Heart left ventricle (tissue), 16 donors: ENCODE data around the gene DNM3. TPM values are rescaled to one million over a fixed set of nuclear protein-coding genes. Genes with fewer than 3 reads are reported as not detected.

Source experiments
- ATAC-seq, 4 donors: fragments of 200-7000 bp; cut with Tn5 transposase; one replicate each; pipeline ENCODE4 v1.9.1; 2020 to 2022; ENCODE audit warnings: moderate library complexity in 4 of 4, mild to moderate bottlenecking in 3 of 4, moderate number of reproducible peaks in 1 of 4
- DNase-seq, 5 donors: peaks; one replicate each; pipeline ENCODE4 v3.0.0-alpha.2; 2020
- H3K27ac ChIP-seq, 12 donors: fragments of 200-600 bp; sonication (generic) in 4 of 12; one replicate each; pipeline versions ENCODE4 v1.5.0 to v1.8.0; 2016 to 2022; ENCODE audit warnings: mild to moderate bottlenecking in 2 of 12
- H3K27me3 ChIP-seq, 9 donors: fragments of 200-600 bp; sonication (generic) in 2 of 9; one replicate each; pipeline versions ENCODE4 v1.5.1 to v1.8.0; 2016 to 2022; ENCODE audit warnings: mild to moderate bottlenecking in 3 of 9
- H3K36me3 ChIP-seq, 9 donors: fragments of 200-600 bp; sonication (generic) in 2 of 9; one replicate each; pipeline versions ENCODE4 v1.5.0 to v1.8.0; 2018 to 2022; ENCODE audit warnings: mild to moderate bottlenecking in 2 of 9
- H3K4me1 ChIP-seq, 12 donors: fragments of 200-600 bp; sonication (generic) in 4 of 12; one replicate each; pipeline versions ENCODE4 v1.5.0 to v1.8.0; 2016 to 2022; ENCODE audit warnings: mild to moderate bottlenecking in 3 of 12
- H3K4me3 ChIP-seq, 12 donors: fragments of 200-600 bp; sonication (generic) in 4 of 12; one replicate each; pipeline versions ENCODE4 v1.5.0 to v1.8.0; 2017 to 2022; ENCODE audit warnings: mild to moderate bottlenecking in 9 of 12, moderate library complexity in 4 of 12
- H3K9me3 ChIP-seq, 12 donors: fragments of 200-600 bp; sonication (generic) in 4 of 12; one replicate each; pipeline versions ENCODE4 v1.5.0 to v1.8.0; 2016 to 2022; ENCODE audit warnings: mild to moderate bottlenecking in 1 of 12
- CTCF ChIP-seq, 12 donors: fragments of 200-600 bp; sonication (generic) in 4 of 12; IDR thresholded peaks; one replicate each; pipeline versions ENCODE4 v1.5.0 to v1.8.0; 2018 to 2022; ENCODE audit warnings: antibody characterized with exemption in 12 of 12, mild to moderate bottlenecking in 5 of 12
- POLR2A ChIP-seq, 2 donors: fragments of 450-650 bp; IDR thresholded peaks; one replicate each; pipeline ENCODE4 v1.6.1; 2017; ENCODE audit warnings: antibody characterized with exemption in 2 of 2, mild to moderate bottlenecking in 2 of 2, moderate library complexity in 2 of 2
- WGBS, 4 donors: extraction: QIAGEN DNeasy Blood & Tissue Kit in 2 of 4; methylation state at CpG; one replicate each; pipeline versions ENCODE4 v1.1.5 to v1.1.7; 2013 to 2018; 5-methylcytosine and 5-hydroxymethylcytosine counted together
- intact Hi-C, 10 donors: fragments of 100-400 bp; cut with DNase I; formaldehyde crosslinking; loops; one replicate each; pipeline versions ENCODE4 v1.11.1 to v1.14.2; 2022
- polyA plus RNA-seq, 2 donors: library from polyadenylated mRNA; stranded (reverse); fragments of 200-250 nt; gene quantifications; one replicate each; pipeline ENCODE4 v1.2.3, GENCODE V29; 2013
- total RNA-seq, 9 donors: library from RNA; depleted of rRNA in 2 of 9; stranded (reverse); fragments of >200 nt in 2 of 9; fragmentation: NEBNext Ultra II Directional in 3 of 9; extraction: Animal tissue kit (Norgen Biotek cat#: 25700) in 3 of 9; gene quantifications; one replicate each; pipeline versions ENCODE4 v1.1.0 to v1.2.4, GENCODE V29; 2016 to 2023
- donor health status: ischemic (EF 13 %, LVEDD 7.1; RV severe dilation, severe dysfunction).
- donor health status: healthy with polysubstance abuse.
- donor health status: DM: no; HTN: yes; CAD: no.
- donor health status: DM: no; HTN: no; CAD: no.
- donor health status: ischemic (EF 25% LVEDD 6.9; RV normal size, moderate dysfunction).
- donor health status: ischemic (EF 25% LVEDD 5.7; RV mildly dilated, moderate dysfunction).
- donor health status: healthy.
- donor health status: DM: yes; HTN: yes; CAD: no.
- donor health status: ischemic (EF 35%, LVEDD 5.7; RV mildly dilated, moderate dysfunction).
- donor health status: nonischemic (EF 11% LVEDD 7.7; RV severe dilation, severe dysfunction).
- donor health status: DM: yes; HTN: yes; CAD: no.
- donor health status: PGD.
- donor health status: ischemic (EF 29% LVEDD 5.4; RV normal size, mild dysfunction).
- donor health status: nonischemic (EF 23%, LVEDD 6.1; RV moderate dilation, normal function).

Gene DNM3
- total and polyA plus RNA-seq, 11 donors = 0.44 to 3.9 (median 1.9) TPM

- intact Hi-C loops = no loop called here
- H3K27me3 ChIP-seq = no peaks in the 10 kb centered on the region
- no peak overlapping the region for H3K27ac ChIP-seq
- H3K4me1 ChIP-seq = peaks cover 0 to 15% (median 0%) of the 10 kb centered on the region in 12 donors
- no peaks in the 10 kb centered on the region for H3K36me3 ChIP-seq
- WGBS, 4 donors = 92 to 98% (median 97%) methylated on average over 4 of the region's 4 CpGs
- no peak overlapping the region for H3K4me3 ChIP-seq
- ATAC-seq (no peak), DNase-seq (no peak)
- H3K9me3 ChIP-seq = no peaks in the 10 kb centered on the region
- TF ChIP-seq POLR2A (IDR thresholded peaks at IDR 0.05) (no peak), CTCF (IDR thresholded peaks at IDR 0.05) (no peak)
These were observed 279.9 kb downstream of the DNM3 start for GRCh38 chr1:172121081-172121717.

DNA sequence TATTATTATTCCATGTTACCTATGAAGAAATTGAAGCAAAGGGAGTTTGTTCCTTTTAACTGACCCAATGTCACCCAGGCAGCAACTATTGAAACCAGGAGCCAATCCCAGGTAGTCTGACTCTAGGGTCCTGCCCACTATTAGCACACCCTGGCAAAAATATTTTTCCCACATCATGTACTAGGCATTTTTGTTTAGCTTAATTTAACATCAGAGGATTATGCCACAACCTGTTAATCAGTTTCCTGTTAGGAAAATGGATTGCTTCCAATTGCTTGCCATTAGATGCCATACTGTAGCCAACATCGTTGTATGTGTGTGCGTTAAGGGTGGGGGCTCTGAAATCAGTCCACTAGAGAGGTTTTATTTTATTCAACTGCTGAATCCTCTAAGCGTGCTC is 281.1 kb downstream of the DNM3 start:
- 69 to 82% (median 77%) methylated on average over 3 of the region's 3 CpGs for WGBS, 4 donors
- intact Hi-C loops = no loop called here
- no peak for DNase-seq
- no peaks in the 10 kb centered on the region for H3K27me3 ChIP-seq
- H3K36me3 ChIP-seq = no peaks in the 10 kb centered on the region
- no peak overlapping the region for H3K4me3 ChIP-seq
- no peaks in the 10 kb centered on the region for H3K9me3 ChIP-seq
- H3K4me1 ChIP-seq = peaks cover 0 to 15% (median 0%) of the 10 kb centered on the region in 12 donors
- H3K27ac ChIP-seq = no peak overlapping the region
- TF ChIP-seq CTCF (IDR thresholded peaks at IDR 0.05) (no peak), POLR2A (IDR thresholded peaks at IDR 0.05) (no peak)
- no peak for ATAC-seq

DNA sequence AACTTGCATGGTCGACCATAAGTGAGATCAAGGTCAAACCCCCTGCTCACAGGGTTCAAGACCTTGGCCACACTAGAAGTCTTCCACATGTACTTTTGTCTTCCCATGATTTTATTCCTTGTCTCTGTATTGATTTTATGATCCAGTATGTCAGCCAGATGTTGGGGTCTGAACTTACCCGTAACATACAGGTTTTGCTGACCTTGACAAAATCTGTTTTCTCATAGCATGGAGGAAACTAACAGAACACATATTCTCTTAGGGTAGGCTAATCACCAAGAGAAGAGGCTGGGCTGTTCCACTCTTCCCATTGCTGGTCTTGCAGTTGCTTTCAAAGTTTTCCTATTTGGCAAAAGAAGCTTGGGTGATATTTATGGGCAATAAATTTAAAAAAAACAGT is 284.0 kb downstream of the DNM3 start:
- H3K27me3 ChIP-seq = no peaks in the 10 kb centered on the region
- DNase-seq (no peak), ATAC-seq (no peak)
- no peak overlapping the region for H3K27ac ChIP-seq
- H3K4me3 ChIP-seq = no peak overlapping the region
- TF ChIP-seq POLR2A (IDR thresholded peaks at IDR 0.05) (no peak), CTCF (IDR thresholded peaks at IDR 0.05) (no peak)
- no peaks in the 10 kb centered on the region for H3K36me3 ChIP-seq
- intact Hi-C loops = no loop called here
- peaks cover 0 to 15% (median 0%) of the 10 kb centered on the region in 12 donors for H3K4me1 ChIP-seq
- WGBS, 4 donors = 77 to 89% (median 86%) methylated on average over 2 of the region's 2 CpGs
- no peaks in the 10 kb centered on the region for H3K9me3 ChIP-seq

DNA sequence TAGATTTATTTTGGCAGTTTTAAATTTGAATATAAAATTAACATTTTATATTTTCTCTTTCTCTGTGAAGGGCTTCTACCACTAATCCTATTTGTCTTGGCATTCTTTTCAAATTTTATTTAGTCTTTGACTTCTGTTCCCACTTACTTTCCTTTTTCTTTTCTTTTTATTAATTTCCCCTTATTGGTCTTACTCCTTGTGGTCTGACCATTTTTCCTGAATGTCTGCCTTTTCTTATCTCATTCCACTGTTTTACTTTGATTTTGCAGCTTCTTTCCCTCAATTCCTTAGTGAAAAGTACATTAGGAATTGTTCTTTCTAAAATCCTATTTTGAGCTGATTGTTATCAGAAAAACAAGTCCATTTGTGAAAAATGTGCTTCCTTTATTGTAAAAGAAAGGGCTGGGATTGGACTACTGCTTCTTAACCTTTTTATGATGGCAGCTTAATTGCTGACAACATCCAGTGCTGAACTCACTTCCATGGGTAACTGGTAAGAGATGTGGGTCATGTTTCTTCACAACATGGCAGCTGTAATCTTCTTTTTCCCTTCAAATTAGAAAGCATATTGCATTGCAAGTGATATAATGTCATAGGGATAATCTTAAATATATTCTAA is 284.6 kb downstream of the DNM3 start:
- Histone ChIP-seq H3K9me3 (no peaks in the 10 kb centered on the region), H3K27ac (no peak overlapping the region), H3K27me3 (no peaks in the 10 kb centered on the region), H3K4me3 (no peak overlapping the region), H3K4me1 (peaks cover 0 to 15% (median 0%) of the 10 kb centered on the region in 12 donors), H3K36me3 (no peaks in the 10 kb centered on the region)
- DNase-seq = no peak
- intact Hi-C loops = no loop called here
- TF ChIP-seq CTCF (IDR thresholded peaks at IDR 0.05) (no peak), POLR2A (IDR thresholded peaks at IDR 0.05) (no peak)
- ATAC-seq = no peak
